Liver (tissue), 9 donors: ENCODE data around the gene OR1K1. TPM values are rescaled to one million over a fixed set of nuclear protein-coding genes. Genes with fewer than 3 reads are reported as not detected.

Experiments
- DNase-seq: peaks from one replicate; pipeline ENCODE4 v3.0.0-alpha.2; 2017; ENCODE audit warnings: low spot score
- H3K27ac ChIP-seq, 2 donors: one replicate each; pipeline ENCODE4 v1.7.0; 2013; ENCODE audit warnings: inconsistent platforms in 2 of 2, low read length in 2 of 2, control low read depth in 1 of 2, low read depth in 1 of 2, mild to moderate bottlenecking in 1 of 2
- H3K27me3 ChIP-seq, 4 donors: one replicate each; pipeline versions ENCODE4 v1.6.1 to v1.7.0; 2013; ENCODE audit warnings: low read length in 3 of 4, inconsistent platforms in 1 of 4, mild to moderate bottlenecking in 1 of 4, moderate library complexity in 1 of 4; ENCODE audit not compliant: control insufficient read depth in 4 of 4, insufficient read depth in 4 of 4
- H3K36me3 ChIP-seq, 4 donors: one replicate each; pipeline versions ENCODE4 v1.6.1 to v1.7.0; 2013; ENCODE audit warnings: low read length in 3 of 4, mild to moderate bottlenecking in 3 of 4, low read depth in 1 of 4, moderate library complexity in 1 of 4; ENCODE audit not compliant: control insufficient read depth in 4 of 4, insufficient read depth in 3 of 4
- H3K4me1 ChIP-seq, 4 donors: one replicate each; pipeline versions ENCODE4 v1.6.1 to v1.7.0; 2013; ENCODE audit warnings: low read length in 3 of 4, mild to moderate bottlenecking in 3 of 4, moderate library complexity in 1 of 4; ENCODE audit not compliant: control insufficient read depth in 4 of 4, insufficient read depth in 4 of 4
- H3K4me3 ChIP-seq, 3 donors: one replicate each; pipeline versions ENCODE4 v1.6.1 to v1.7.0; 2013; ENCODE audit warnings: low read length in 3 of 3, control low read depth in 1 of 3, low read depth in 1 of 3, mild to moderate bottlenecking in 1 of 3
- H3K9ac ChIP-seq, 2 donors: one replicate each; pipeline ENCODE4 v1.7.0; 2013; ENCODE audit warnings: low read length in 2 of 2, mild to moderate bottlenecking in 2 of 2, moderate library complexity in 2 of 2, control low read depth in 1 of 2, low read depth in 1 of 2
- H3K9me3 ChIP-seq, 4 donors: one replicate each; pipeline versions ENCODE4 v1.6.1 to v1.7.0; 2013; ENCODE audit warnings: low read length in 3 of 4; ENCODE audit not compliant: control insufficient read depth in 4 of 4
- FOXA1 ChIP-seq: IDR thresholded peaks from 2 replicates; pipeline ENCODE4 v1.6.1; 2016; ENCODE audit warnings: antibody characterized with exemption
- HNF4G ChIP-seq: IDR thresholded peaks from 2 replicates; pipeline ENCODE4 v1.6.1; 2016; ENCODE audit warnings: antibody characterized with exemption
- JUND ChIP-seq, 2 donors: IDR thresholded peaks; 2 replicates each; pipeline ENCODE4 v1.6.1; 2016; ENCODE audit warnings: antibody characterized with exemption in 2 of 2
- WGBS: extraction: QIAGEN DNeasy Blood & Tissue Kit; methylation state at CpG from one replicate; pipeline ENCODE4 v1.1.7; 2013; 5-methylcytosine and 5-hydroxymethylcytosine counted together
- polyA plus RNA-seq, 2 donors: library from polyadenylated mRNA; stranded (reverse) in 1 of 2; unstranded in 1 of 2; fragments of 200-250 nt in 1 of 2; fragments of >200 nt in 1 of 2; fragmentation: Nextera tagmentation in 1 of 2; extraction: Ambion mirVana in 1 of 2; gene quantifications; one replicate each; pipeline versions ENCODE4 v1.2.1 to v1.2.3, GENCODE V29; 2013 to 2015
- total RNA-seq, 2 donors: library from RNA; depleted of rRNA; stranded (reverse); fragments of >200 nt; gene quantifications; one replicate each; pipeline ENCODE4 v1.2.3, GENCODE V29; 2014
- TF ChIP-seq, protein P1 (sequence below): IDR thresholded peaks from 2 replicates; pipeline ENCODE4 v1.6.1; 2016; ENCODE audit warnings: antibody characterized with exemption, mild to moderate bottlenecking
- TF ChIP-seq, protein P2 (sequence below): IDR thresholded peaks from 2 replicates; pipeline ENCODE4 v1.6.1; 2016; ENCODE audit warnings: antibody characterized with exemption
- donor health status: healthy.
- donor health status: healthy.
- donor health status: healthy.
- donor health status: healthy.
- donor health status: healthy.

The OR1K1 gene
- total and polyA plus RNA-seq, 4 donors = not detected

DNA sequence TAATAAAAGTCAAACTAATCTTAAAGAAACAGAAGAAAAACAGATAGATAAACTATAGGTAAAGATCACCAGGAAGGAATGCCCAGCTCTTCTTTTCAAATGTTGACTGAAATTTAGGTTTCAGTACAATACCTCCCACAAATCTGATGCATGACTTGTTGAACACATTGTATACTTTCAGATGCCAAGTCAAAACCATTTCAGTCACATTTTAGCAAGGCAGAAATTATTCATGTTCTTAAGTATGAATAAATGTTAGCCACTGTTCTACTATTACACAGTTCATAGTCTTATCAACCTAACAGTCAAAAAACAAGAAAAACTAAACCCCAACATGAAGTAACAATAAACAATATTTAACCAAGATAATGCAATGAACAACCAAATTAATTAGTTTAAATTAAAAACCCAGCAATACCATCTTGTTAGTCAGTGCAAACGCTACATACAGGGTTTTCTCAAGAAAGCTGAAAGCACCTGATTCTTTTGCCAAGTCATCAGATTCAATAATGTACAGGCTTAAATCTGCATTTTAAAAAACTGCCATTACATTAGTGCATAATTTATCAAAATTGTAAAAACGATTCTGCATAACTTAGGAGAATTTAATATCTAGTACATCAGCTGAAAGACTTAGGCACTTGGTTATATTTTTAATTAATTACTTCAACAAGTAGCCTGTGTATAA lies 48.5 kb downstream of the OR1K1 start:
- H3K9me3 ChIP-seq = no peaks in the 10 kb centered on the region
- no peaks in the 10 kb centered on the region for H3K27me3 ChIP-seq
- H3K27ac ChIP-seq = no peak overlapping the region
- 94% methylated on average over 2 of the region's 2 CpGs for WGBS
- no peaks in the 10 kb centered on the region for H3K4me1 ChIP-seq
- peaks cover 4 to 32% (median 26%) of the 10 kb centered on the region in 4 donors for H3K36me3 ChIP-seq
- no peak overlapping the region for H3K9ac ChIP-seq
- TF ChIP-seq HNF4G (no peak), FOXA1 (no peak), JUND (IDR thresholded peaks at IDR 0.05) (no peak)
- TF ChIP-seq, protein P1, sequence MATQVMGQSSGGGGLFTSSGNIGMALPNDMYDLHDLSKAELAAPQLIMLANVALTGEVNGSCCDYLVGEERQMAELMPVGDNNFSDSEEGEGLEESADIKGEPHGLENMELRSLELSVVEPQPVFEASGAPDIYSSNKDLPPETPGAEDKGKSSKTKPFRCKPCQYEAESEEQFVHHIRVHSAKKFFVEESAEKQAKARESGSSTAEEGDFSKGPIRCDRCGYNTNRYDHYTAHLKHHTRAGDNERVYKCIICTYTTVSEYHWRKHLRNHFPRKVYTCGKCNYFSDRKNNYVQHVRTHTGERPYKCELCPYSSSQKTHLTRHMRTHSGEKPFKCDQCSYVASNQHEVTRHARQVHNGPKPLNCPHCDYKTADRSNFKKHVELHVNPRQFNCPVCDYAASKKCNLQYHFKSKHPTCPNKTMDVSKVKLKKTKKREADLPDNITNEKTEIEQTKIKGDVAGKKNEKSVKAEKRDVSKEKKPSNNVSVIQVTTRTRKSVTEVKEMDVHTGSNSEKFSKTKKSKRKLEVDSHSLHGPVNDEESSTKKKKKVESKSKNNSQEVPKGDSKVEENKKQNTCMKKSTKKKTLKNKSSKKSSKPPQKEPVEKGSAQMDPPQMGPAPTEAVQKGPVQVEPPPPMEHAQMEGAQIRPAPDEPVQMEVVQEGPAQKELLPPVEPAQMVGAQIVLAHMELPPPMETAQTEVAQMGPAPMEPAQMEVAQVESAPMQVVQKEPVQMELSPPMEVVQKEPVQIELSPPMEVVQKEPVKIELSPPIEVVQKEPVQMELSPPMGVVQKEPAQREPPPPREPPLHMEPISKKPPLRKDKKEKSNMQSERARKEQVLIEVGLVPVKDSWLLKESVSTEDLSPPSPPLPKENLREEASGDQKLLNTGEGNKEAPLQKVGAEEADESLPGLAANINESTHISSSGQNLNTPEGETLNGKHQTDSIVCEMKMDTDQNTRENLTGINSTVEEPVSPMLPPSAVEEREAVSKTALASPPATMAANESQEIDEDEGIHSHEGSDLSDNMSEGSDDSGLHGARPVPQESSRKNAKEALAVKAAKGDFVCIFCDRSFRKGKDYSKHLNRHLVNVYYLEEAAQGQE = no peak
- TF ChIP-seq, protein P2, sequence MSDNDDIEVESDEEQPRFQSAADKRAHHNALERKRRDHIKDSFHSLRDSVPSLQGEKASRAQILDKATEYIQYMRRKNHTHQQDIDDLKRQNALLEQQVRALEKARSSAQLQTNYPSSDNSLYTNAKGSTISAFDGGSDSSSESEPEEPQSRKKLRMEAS = no peak
- no peak for DNase-seq
- H3K4me3 ChIP-seq = no peak overlapping the region

Other genes with a start within 250 kb of the OR1K1 start
- gene OR1N2, start 247.0 kb upstream of the OR1K1 start, total RNA-seq = not detected
- not detected for gene OR1N2, start 247.0 kb upstream of the OR1K1 start, polyA plus RNA-seq
- under 1 TPM in 1 of 2 donors, not detected in 1; 0.08 TPM for gene OR1L8, start 216.7 kb upstream of the OR1K1 start, total RNA-seq
- not detected for gene OR1L8, start 216.7 kb upstream of the OR1K1 start, polyA plus RNA-seq
- gene OR1Q1, start 185.4 kb upstream of the OR1K1 start, total RNA-seq = not detected
- not detected for gene OR1Q1, start 185.4 kb upstream of the OR1K1 start, polyA plus RNA-seq
- not detected for gene OR1B1, start 142.5 kb upstream of the OR1K1 start, total RNA-seq
- not detected for gene OR1B1, start 142.5 kb upstream of the OR1K1 start, polyA plus RNA-seq
- not detected for gene OR1L1, start 138.4 kb upstream of the OR1K1 start, total RNA-seq
- gene OR1L1, start 138.4 kb upstream of the OR1K1 start, polyA plus RNA-seq = not detected
- not detected for gene OR1L3, start 125.0 kb upstream of the OR1K1 start, total RNA-seq
- gene OR1L3, start 125.0 kb upstream of the OR1K1 start, polyA plus RNA-seq = not detected
- not detected for gene OR1L4, start 76.1 kb upstream of the OR1K1 start, total RNA-seq
- gene OR1L4, start 76.1 kb upstream of the OR1K1 start, polyA plus RNA-seq = not detected
- gene OR1L6, start 57.8 kb upstream of the OR1K1 start, total RNA-seq = not detected
- gene OR1L6, start 57.8 kb upstream of the OR1K1 start, polyA plus RNA-seq = not detected
- gene OR5C1, start 11.2 kb upstream of the OR1K1 start, total RNA-seq = not detected
- not detected for gene OR5C1, start 11.2 kb upstream of the OR1K1 start, polyA plus RNA-seq
- gene PDCL, start 28.5 kb downstream of the OR1K1 start, total RNA-seq = 10 to 100 TPM in 1 of 2 donors, 1 to 10 TPM in 1; 6.9 to 15.2 TPM
- 1 to 10 TPM; 3.0 to 3.8 TPM for gene PDCL, start 28.5 kb downstream of the OR1K1 start, polyA plus RNA-seq
- 10 to 100 TPM; 23.3 to 26.4 TPM for gene RC3H2, start 105.2 kb downstream of the OR1K1 start, total RNA-seq
- gene RC3H2, start 105.2 kb downstream of the OR1K1 start, polyA plus RNA-seq = 10 to 100 TPM in 1 of 2 donors, 1 to 10 TPM in 1; 5.9 to 10.5 TPM
- gene ZBTB6, start 113.2 kb downstream of the OR1K1 start, total RNA-seq = 1 to 10 TPM; 5.1 to 7.1 TPM
- gene ZBTB6, start 113.2 kb downstream of the OR1K1 start, polyA plus RNA-seq = 1 to 10 TPM in 1 of 2 donors, under 1 TPM in 1; 0.92 to 1.5 TPM
- gene ZBTB26, start 131.4 kb downstream of the OR1K1 start, total RNA-seq = 1 to 10 TPM; 1.9 to 3.3 TPM
- under 1 TPM; 0.63 to 0.75 TPM for gene ZBTB26, start 131.4 kb downstream of the OR1K1 start, polyA plus RNA-seq
- 10 to 100 TPM; 16.3 to 25.7 TPM for gene RABGAP1, start 140.9 kb downstream of the OR1K1 start, total RNA-seq
- gene RABGAP1, start 140.9 kb downstream of the OR1K1 start, polyA plus RNA-seq = 1 to 10 TPM; 3.8 to 4.6 TPM
- under 1 TPM in 1 of 2 donors, not detected in 1; 0.67 TPM for gene GPR21, start 233.5 kb downstream of the OR1K1 start, total RNA-seq
- gene GPR21, start 233.5 kb downstream of the OR1K1 start, polyA plus RNA-seq = under 1 TPM in 1 of 2 donors, not detected in 1; 0.07 TPM